Measurements from ENCODE around the gene MYO1H.

GRCh38 chr12:109467978-109468676 lies 120.4 kb downstream of the MYO1H start:
- TF ChIP-seq REST (IDR thresholded peaks at IDR 0.05; ENCODE audit: unreplicated experiment) (no peak), EZH2phosphoT487 (IDR thresholded peaks at IDR 0.05; ENCODE audit: unreplicated experiment) (no peak), EZH2 (IDR thresholded peaks at IDR 0.05; ENCODE audit: low read depth, unreplicated experiment) (no peak), POLR2AphosphoS5 (IDR thresholded peaks at IDR 0.05; ENCODE audit: low read depth) (no peak), NANOG (IDR thresholded peaks at IDR 0.05; ENCODE audit: borderline replicate concordance) (no peak), ZNF114 (CRISPR knock-in tag; IDR thresholded peaks at IDR 0.05) (no peak), JUNB (IDR thresholded peaks at IDR 0.05; ENCODE audit: unreplicated experiment) (no peak), ETS1 (IDR thresholded peaks at IDR 0.05) (no peak), CREB1 (CRISPR knock-in tag; IDR thresholded peaks at IDR 0.05; ENCODE audit: low read depth) (no peak), ZNF331 (CRISPR knock-in tag; IDR thresholded peaks at IDR 0.05; ENCODE audit: low read depth) (no peak)
- TF ChIP-seq, protein P1, sequence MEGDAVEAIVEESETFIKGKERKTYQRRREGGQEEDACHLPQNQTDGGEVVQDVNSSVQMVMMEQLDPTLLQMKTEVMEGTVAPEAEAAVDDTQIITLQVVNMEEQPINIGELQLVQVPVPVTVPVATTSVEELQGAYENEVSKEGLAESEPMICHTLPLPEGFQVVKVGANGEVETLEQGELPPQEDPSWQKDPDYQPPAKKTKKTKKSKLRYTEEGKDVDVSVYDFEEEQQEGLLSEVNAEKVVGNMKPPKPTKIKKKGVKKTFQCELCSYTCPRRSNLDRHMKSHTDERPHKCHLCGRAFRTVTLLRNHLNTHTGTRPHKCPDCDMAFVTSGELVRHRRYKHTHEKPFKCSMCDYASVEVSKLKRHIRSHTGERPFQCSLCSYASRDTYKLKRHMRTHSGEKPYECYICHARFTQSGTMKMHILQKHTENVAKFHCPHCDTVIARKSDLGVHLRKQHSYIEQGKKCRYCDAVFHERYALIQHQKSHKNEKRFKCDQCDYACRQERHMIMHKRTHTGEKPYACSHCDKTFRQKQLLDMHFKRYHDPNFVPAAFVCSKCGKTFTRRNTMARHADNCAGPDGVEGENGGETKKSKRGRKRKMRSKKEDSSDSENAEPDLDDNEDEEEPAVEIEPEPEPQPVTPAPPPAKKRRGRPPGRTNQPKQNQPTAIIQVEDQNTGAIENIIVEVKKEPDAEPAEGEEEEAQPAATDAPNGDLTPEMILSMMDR (conservative IDR thresholded peaks at IDR 0.05; ENCODE audit: low read depth in 2 of 2): no peak

All from GM23338 (cell line).